ENCODE measurements around the gene LGALS14.

DNA sequence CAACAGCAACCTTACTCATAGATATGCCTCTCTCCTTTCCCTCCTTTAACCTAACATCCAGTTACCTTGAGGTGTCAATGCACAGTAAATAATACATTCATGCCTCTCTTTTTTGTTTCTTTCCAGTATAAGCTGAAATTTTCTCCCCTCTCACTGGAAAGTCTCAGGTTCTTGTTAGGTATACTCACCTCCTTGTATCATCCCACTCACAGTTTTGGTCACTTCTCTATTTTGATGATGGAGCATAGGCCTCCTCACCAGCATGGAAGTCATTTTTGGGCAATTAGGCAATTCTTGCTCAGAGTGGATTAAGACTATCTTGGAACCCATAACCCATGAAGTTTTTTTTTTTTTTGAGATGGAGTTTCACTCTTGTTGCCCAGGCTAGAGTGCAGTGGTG, 5.7 kb upstream of the LGALS14 start:
- TF ChIP-seq, protein P1, sequence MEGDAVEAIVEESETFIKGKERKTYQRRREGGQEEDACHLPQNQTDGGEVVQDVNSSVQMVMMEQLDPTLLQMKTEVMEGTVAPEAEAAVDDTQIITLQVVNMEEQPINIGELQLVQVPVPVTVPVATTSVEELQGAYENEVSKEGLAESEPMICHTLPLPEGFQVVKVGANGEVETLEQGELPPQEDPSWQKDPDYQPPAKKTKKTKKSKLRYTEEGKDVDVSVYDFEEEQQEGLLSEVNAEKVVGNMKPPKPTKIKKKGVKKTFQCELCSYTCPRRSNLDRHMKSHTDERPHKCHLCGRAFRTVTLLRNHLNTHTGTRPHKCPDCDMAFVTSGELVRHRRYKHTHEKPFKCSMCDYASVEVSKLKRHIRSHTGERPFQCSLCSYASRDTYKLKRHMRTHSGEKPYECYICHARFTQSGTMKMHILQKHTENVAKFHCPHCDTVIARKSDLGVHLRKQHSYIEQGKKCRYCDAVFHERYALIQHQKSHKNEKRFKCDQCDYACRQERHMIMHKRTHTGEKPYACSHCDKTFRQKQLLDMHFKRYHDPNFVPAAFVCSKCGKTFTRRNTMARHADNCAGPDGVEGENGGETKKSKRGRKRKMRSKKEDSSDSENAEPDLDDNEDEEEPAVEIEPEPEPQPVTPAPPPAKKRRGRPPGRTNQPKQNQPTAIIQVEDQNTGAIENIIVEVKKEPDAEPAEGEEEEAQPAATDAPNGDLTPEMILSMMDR (IDR thresholded peaks at IDR 0.05 in 8 of 11, conservative IDR thresholded peaks at IDR 0.05 in 3 of 11): no peak
- TF ChIP-seq POLR2A (IDR thresholded peaks at IDR 0.05) (no peak), POLR2AphosphoS5 (IDR thresholded peaks at IDR 0.05) (no peak)

All from spleen (tissue), 7 donors.